ENCODE data around the gene BRS3. TPM values are rescaled to one million over a fixed set of nuclear protein-coding genes. Genes with fewer than 3 reads are reported as not detected.

BRS3 gene
- total RNA-seq, 1 experiment from 2014 or later = not detected

GRCh38 chrX:136529795-136530194 is 42.0 kb downstream of the BRS3 start:
- BruUV-seq (replicated peaks) = no TSS peak
- POLR2A ChIA-PET = no interaction called here

GRCh38 chrX:136531951-136532350 is 44.2 kb downstream of the BRS3 start, which contains the start of gene VGLL1:
Gene VGLL1 (plus strand): TSS chrX:136532215. CDS start chrX:136536021, 3,806 bp downstream.
- intact Hi-C loops (cut with micrococcal nuclease; ENCODE audit: unreplicated experiment) = no loop called here
- no TSS peak for BruUV-seq (replicated peaks)
- H3K4me3 ChIP-seq (ENCODE audit: low read depth in 2 of 2, low read length in 2 of 2) = no peak within 1 kb of the TSS
- in situ Hi-C loops (cut with HindIII; ENCODE audit: low pct_unique_long_range_greater_than_20kb, low sequenced_read_pairs) = no loop called here
- CTCF ChIA-PET = no interaction called here
- no peak for DNase-seq (ENCODE audit: low read depth, low spot score)
- no peaks in the 10 kb centered on the region for H3K36me3 ChIP-seq (ENCODE audit: control insufficient read depth, insufficient read depth, low read length)
- POLR2A ChIA-PET = interaction anchor here (0.7 to 0.9 kb wide), 2 partner anchors 349 to 351 kb away, joined by 3 to 7 read pairs; partner anchors contain the start of gene RBMX
- H3K27me3 ChIP-seq (ENCODE audit: control insufficient read depth, insufficient read depth, low read length) = no peaks in the 10 kb centered on the region
- TF ChIP-seq REST (IDR thresholded peaks at IDR 0.05; ENCODE audit: insufficient read depth in 1 of 2, low read depth in 2 of 2, low read length in 1 of 2) = no peak
- no peak for TF ChIP-seq SIN3A (IDR thresholded peaks at IDR 0.05; ENCODE audit: borderline replicate concordance, insufficient read depth, low read depth, low read length)
- no peak for TF ChIP-seq TCF7L2 (IDR thresholded peaks at IDR 0.05; ENCODE audit: low read depth, low read length)
- no peak for TF ChIP-seq POLR2AphosphoS5 (IDR thresholded peaks at IDR 0.05; ENCODE audit: low read depth, low read length)
- no peak for TF ChIP-seq CTCF (IDR thresholded peaks at IDR 0.05)
- no peak for ATAC-seq
- no peaks in the 10 kb centered on the region for H3K4me1 ChIP-seq (ENCODE audit: control insufficient read depth, insufficient read depth, low read length)
- no peaks in the 10 kb centered on the region for H3K9me3 ChIP-seq (ENCODE audit: control insufficient read depth, insufficient read depth, low read depth, low read length)
- H3K27ac ChIP-seq (ENCODE audit: low read length) = no peak within 1 kb of the TSS

More at GRCh38 chrX:136529795-136530194, 42.0 kb downstream of the BRS3 start:
- Histone ChIP-seq H3K9me3 (ENCODE audit: control insufficient read depth, insufficient read depth, low read depth, low read length) (no peaks in the 10 kb centered on the region), H3K27me3 (ENCODE audit: control insufficient read depth, insufficient read depth, low read length) (no peaks in the 10 kb centered on the region), H3K27ac (ENCODE audit: low read length) (no peak overlapping the region), H3K4me1 (ENCODE audit: control insufficient read depth, insufficient read depth, low read length) (peaks cover 10% of the 10 kb centered on the region), H3K4me3 (ENCODE audit: low read depth in 2 of 2, low read length in 2 of 2) (no peak overlapping the region), H3K36me3 (ENCODE audit: control insufficient read depth, insufficient read depth, low read length) (no peaks in the 10 kb centered on the region)
- no peak for TF ChIP-seq REST (IDR thresholded peaks at IDR 0.05; ENCODE audit: insufficient read depth in 1 of 2, low read depth in 2 of 2, low read length in 1 of 2)
- no peak for TF ChIP-seq SIN3A (IDR thresholded peaks at IDR 0.05; ENCODE audit: borderline replicate concordance, insufficient read depth, low read depth, low read length)
- TF ChIP-seq TCF7L2 (IDR thresholded peaks at IDR 0.05; ENCODE audit: low read depth, low read length) = no peak
- TF ChIP-seq POLR2AphosphoS5 (IDR thresholded peaks at IDR 0.05; ENCODE audit: low read depth, low read length) = no peak
- no peak for TF ChIP-seq CTCF (IDR thresholded peaks at IDR 0.05)
- DNase-seq (ENCODE audit: low read depth, low spot score) (no peak), ATAC-seq (no peak)
- intact Hi-C loops (cut with micrococcal nuclease; ENCODE audit: unreplicated experiment) (loop anchor here (10.0 kb wide), 1 partner anchor 165 kb away; no protein-coding TSS in a partner anchor), in situ Hi-C loops (cut with HindIII; ENCODE audit: low pct_unique_long_range_greater_than_20kb, low sequenced_read_pairs) (no loop called here)
- CTCF ChIA-PET = no interaction called here

All from Panc1 (cell line).